Mammary epithelial cell (primary cell): Measurements from ENCODE around the gene CYP2J2.

Experiments used
- CTCF ChIP-seq, 2 donors: IDR thresholded peaks in 1 of 2; conservative IDR thresholded peaks in 1 of 2; 2 replicates each; pipeline ENCODE4 v1.5.1; 2011 to 2012; ENCODE audit warnings: inconsistent platforms in 2 of 2, low read length in 2 of 2, mild to moderate bottlenecking in 2 of 2, control low read depth in 1 of 2, low read depth in 1 of 2; ENCODE audit not compliant: insufficient read depth in 1 of 2; ENCODE audit errors: extremely low read depth in 1 of 2
- EZH2 ChIP-seq: IDR thresholded peaks from 2 replicates; pipeline ENCODE4 v1.6.1; 2012; ENCODE audit warnings: low read length, inconsistent platforms, borderline replicate concordance

- no peak for TF ChIP-seq CTCF (conservative IDR thresholded peaks at IDR 0.05 in 1 of 2, IDR thresholded peaks at IDR 0.05 in 1 of 2; ENCODE audit: extremely low read depth in 1 of 2, insufficient read depth in 1 of 2, low read depth in 1 of 2, low read length in 2 of 2)
- TF ChIP-seq EZH2, result no peak
These were observed 60.1 kb downstream of the CYP2J2 start for GRCh38 chr1:59866462-59866861.
